CD4-positive, alpha-beta T cell treated with Interleukin-17A for 4 hours (primary cell): Measurements from ENCODE around the gene POLDIP2.
"Not testable (repeated sequence)": the region's sequence is repeated elsewhere in the genome, so short reads cannot be mapped to it uniquely, and the experiment has no call there.

Source experiments
- DNase-seq: peaks from one replicate; pipeline ENCODE4 v3.0.0-alpha.2; 2020; ENCODE audit warnings: mixed read lengths

Gene POLDIP2

DNA sequence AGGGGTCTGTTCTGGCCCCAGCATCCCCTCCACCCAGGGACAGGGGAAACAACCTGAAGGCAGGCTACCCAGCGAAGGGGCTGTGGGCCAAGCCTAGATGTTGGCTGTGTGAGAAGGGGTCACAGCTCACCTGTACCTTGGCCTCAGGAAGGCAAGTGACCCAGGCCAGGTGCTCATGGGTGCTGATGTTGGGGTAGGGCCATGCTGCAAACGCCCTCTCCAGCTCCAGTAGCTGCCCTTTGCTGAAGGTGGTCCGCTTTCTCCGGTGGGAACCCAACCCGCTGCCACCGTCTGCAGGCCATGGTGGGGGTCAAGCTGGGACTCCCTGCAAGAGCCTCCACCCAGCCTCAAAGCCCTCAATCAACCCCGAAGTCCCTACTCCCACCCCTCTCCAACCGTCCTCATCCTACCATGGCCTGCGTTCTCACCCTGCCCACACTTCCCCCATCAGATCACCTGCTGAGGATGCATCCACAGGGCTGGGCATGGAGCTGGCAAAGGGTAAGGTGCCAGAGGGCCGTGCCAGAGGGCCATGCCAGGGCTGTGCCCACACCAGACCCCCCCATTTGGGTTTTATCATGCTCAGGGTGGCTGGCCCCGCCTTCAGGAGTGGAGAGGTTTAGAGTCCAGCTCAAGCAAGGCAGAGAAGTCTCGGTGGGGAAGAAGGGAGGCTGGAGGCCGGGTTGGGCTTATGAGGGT, 7.5 kb upstream of the POLDIP2 start, which contains the start of gene SEBOX:
SEBOX (minus strand) TSS at position 535 of the 699 bp plus-strand sequence; CDS start at position 487, 48 bp downstream.
- no peak for DNase-seq

DNA sequence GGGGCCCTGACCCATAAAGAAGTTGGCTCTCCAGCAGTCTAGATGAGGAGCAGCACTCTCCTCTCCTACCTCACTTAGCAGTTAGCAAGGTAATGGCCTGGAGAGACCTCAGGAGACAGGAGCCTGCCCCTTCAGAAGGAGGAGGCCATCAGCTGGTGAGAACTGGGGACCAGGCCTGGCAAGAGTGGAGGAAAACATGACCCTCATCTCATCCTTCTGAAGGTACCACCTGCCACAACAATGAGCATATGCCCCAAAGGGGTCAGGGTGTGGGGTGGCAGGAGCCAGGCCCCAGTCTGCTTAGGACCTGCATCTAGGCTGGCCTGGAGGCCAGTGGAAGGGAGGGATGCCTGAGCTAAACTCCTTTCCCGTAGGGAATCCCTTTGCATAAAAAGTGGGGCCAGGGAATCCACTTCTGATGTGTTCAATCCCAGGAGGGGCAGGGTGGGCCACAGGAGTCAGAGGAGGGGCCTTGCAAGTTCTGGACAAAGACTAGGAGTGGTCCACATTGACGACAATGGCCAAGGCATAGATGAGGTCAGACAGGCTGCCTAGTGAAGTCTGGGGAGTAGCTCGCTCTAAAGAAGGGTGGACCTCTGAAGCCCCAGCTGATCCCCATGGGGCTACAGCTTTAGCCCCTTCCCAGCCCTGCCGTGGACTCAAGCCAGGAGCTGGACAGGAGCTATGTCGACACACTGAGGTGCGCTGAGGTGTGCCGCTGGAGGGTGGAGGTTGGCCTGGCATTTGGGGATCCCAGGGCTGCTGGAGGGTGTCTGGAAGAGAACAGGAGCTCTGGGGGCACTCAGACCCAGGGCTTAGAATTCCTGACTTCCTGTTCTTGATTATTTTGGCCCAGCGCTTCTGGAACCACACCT, 6.7 kb upstream of the POLDIP2 start:
- DNase-seq, result no peak

DNA sequence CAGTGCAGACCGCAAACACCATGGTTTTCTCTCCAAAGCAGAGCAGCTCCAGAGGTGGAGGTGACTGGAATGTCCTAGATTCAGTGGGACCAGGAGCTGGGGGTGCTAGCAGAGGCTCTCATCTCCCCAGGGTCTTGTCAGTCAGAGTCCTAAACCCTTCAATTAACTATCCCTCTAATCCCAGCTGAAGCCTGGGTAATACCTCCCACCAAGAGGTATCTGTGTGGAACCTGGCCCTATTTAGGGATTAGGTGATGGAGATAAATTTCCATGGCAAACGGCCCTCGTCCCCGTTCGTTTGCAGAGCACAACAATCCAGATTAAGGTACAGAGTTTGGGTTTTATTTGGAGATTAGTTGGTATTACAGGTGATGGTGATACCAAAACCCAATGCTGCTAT, 5.9 kb upstream of the POLDIP2 start:
- DNase-seq, result no peak

DNA sequence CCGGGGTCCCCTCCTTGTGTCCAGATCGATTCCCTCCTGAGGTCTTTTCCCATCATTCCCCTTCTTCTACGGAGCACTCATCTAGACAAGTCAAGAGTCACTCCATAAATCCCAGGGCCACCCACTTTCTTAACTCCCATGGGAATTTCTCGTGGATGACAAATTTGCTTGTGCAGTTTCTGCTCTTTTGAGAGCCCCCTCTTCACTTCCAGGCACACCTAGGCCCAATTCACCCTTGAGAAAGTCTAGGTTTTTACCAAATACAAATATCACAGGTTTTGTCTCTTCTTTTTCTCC, 522 bp upstream of the POLDIP2 start:
- DNase-seq, result no peak

DNA sequence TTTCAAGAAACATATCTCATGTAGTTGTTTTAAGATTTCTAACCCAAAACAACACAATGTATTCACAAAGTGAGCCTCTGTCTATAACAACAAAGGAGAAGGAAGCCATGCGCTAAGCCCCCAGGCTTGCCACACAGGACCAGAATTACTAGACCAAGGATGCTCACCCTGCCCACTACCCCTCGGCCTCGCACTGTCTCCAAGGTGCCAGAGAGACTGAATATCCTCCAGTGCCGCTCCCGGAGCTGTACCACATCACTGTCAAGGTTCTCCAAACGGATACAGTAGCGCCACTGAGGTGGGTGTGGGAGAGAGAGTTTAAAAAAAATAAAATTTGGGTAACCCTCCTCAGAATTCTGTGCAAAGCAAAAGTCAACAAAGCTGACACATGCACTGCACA, 7.1 kb downstream of the POLDIP2 start:
- DNase-seq, result no peak

DNA sequence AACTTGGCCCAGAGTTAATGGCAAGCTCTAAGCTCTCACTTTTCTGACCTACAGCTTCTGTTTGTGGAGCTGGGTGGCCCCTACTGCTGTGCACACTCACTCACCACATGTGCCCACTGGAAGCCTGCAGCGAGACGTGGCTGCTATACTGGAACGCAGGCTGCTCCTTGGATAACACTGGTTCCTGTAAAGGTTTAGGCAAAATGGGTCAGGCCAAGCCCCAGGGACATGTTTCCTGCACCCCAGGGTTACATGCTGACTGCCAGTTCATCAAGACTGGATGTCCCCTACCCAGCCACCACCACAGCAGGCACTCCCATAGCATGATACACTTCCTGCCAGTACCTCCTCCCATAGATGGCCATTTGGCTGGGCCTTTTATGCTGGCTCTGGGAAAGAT, 8.3 kb downstream of the POLDIP2 start:
- DNase-seq, result no peak

DNA sequence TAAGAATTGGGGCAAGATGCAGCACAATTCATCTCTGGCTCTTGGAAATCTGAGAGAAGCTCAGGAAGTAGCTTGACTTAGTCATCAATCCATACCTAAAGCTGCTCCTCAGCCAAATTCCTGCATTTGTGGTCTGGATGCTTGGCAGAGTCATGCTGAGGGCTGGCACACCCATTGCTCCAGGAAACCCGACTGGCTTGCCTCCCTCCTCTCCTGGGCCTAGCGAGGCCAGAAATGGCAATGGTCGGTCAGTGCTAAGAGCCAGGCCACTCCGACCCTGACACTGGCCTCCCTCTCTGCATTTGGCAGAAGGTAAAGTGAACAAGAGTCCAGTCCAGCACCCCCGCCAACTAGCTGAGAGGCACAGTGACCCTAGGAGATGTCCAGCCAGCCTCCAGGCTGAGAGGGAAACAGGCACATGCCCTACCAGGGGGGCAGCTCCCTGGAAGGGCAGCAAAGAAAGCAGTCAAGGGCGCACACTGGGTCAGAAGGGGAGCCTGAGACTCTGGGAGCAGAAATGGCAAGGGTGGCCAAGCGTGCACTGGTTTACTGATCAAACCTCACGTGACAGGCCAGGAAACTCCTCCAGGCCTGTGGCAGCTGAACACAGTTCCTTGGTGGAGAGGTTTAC, 10.0 kb downstream of the POLDIP2 start:
- no peak for DNase-seq

DNA sequence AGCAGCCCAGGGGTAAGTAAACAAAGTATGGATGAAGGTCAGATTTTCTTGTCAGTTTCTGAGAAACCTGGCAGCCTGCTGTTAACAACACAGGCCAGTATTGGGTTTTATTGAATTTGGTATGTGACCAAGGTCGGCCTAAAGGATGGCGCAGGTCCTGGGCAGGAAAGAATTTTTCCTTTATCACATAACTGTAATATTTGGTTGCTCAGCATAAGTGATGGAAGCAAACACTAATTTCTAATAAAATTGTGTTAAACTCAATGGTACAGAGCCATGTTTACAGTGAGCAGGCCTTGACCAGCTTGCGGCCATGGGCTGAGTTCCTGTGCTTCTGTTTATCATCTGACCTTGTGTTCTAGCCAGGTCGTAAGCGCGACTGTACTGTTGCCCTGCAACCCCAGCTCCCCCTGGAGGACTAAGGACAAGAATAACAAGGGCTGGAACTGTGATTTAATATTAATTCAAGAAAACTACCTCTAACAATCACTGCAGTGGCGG, 10.5 kb downstream of the POLDIP2 start:
- no peak for DNase-seq

DNA sequence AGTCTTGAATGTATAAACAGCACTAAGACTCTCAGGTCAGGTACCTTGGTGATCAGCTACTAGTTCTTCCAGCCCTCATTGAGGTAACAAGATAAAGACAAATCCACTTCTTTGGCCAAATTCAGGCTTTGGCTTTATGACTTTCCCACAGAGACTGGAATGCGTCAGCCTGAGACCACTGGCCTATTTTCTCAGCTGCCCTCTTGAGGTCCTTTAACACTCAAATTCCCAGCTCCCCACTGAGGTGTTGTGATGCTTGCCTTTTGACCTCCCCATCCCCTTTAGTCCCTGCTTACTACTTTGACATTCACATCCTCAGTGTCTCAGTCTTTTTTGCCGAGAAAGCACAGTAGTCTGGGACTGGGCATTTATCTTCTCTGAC, 11.1 kb downstream of the POLDIP2 start:
- DNase-seq, result no peak

DNA sequence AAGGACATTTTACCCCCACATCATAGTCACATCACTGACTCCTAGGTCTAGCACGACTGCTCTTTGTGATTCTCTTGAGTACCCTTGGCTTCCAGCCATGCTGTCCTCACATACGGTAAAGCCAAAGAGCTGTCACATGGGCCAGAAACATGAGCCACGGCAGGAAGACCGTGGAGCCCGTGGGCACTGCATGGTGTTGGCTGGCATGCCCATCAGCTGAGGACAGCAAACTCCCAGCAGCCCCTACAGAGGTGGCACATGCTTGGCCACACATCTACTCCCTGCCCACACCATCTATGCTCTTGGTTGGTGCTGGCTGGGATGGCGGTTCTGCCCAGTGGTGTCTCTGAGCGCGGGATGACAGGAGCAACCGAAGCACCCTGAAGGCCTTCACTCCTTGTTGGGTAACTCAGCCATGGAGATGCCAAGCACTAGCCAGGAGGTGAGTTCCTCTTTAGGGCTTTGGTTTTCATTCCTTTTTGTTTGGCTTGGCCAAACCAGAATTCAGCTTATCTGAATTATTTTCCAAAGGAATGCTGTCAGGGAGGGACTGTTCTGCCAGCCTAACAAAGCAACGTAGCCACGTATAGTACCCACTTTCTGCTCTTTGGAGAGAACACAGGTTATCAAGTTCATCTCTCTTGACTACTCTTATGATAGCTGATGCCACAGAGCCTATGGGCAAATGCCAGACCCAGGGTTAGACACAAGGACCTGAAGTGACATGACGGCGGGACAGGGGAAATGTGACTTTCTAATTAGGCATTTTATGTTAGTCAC, 11.7 kb downstream of the POLDIP2 start:
- DNase-seq, result no peak

DNA sequence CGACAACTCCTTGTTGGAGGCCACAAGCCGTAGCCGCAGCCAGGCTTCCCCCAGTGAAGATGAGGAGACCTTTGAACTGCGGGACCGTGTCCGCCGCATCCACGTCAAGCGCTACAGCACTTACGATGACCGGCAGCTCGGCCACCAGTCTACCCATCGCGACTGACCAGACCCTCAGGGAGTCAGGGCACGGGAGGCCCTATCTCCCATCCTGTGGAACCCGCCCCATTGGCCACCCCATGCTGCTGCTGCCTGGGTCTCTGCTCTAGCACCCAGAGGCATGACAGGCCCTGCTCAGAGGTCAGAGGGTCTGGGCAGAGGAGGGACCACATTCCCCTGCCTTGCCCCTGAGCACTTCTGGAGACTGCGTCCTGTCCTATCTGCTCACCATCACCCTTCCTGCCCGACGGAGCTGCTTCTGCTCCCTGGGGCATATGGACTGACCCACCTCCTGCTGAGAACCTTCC, 12.9 kb downstream of the POLDIP2 start:
- DNase-seq, result no peak

DNA sequence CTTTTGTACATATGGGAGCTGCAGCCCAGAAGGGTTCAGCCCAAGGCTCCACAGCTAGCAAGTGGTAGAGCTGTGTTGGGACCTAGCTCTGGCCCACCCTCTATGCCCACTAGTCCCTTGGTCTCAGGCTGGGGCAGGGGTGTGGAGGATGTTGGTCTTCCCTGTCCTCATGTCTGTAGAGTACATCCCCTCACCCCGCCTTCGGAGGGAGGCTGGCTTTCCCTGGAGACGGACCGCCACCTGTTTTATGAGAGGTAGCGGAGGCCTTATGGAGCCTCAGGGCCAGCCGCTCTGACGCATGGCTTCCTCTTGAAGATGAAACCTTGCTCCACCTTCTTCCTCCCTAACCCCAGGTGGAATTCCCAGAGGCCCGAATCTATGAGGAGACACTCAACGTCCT, 13.3 kb downstream of the POLDIP2 start:
- DNase-seq, result no peak

DNA sequence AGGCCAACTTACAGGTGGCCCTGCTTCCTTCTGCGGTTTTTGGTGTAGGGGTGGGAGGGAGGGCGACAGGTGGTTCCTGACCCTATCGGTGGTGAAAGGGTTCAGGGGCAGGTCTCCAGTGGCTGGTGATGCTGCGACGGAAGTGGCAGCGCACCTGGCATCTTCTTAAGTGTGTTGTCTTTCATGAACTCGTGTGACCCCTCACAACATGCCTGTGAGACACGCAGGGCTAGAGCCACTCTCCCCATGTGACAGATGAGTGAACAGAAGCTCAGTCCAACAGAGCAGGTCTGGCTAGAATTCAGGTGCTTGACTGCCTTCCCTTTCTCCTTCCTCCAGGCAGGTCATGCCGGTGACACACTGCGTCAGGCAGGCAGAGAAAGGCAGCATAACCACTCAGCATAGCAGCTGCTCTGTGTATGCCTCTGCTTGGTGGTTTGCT, 13.8 kb downstream of the POLDIP2 start:
- no peak for DNase-seq

DNA sequence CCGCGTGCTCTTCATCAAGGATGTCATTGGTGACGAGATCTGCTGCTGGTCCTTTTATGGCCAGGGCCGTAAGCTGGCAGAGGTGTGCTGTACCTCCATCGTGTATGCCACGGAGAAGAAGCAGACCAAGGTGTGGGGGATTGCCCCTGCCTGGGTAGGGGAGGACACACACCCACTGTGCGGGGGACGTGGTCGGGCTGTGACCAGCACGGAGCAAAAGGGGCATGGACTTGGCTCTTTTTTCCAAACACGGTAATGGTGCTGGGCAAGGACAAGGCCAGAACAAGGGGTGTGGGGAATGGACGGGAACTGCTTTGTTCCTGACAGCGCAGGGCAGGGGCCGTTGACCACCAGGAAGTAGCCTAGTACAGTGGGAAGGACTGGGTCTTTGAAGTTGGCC, 15.0 kb downstream of the POLDIP2 start:
- DNase-seq, result no peak

DNA sequence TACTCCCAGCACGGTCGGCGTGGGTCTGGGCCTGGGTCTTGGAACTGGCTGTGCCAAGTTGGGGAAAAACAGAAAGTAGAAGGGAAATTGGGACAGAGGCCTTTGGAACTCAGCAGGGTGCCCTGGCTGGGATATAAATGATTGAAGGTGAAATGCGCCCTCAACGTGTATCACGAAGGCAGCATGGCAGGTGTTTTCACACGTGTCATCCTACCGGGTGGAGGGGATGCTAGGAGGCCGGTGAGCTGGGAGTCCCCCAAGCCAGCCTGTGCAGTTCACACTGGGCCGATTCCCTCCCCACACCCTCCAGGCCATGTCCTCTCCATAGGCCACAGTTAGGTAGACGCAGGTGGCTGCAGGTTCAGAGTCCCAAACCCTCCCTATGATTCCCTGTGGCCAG, 15.8 kb downstream of the POLDIP2 start:
- no peak for DNase-seq

DNA sequence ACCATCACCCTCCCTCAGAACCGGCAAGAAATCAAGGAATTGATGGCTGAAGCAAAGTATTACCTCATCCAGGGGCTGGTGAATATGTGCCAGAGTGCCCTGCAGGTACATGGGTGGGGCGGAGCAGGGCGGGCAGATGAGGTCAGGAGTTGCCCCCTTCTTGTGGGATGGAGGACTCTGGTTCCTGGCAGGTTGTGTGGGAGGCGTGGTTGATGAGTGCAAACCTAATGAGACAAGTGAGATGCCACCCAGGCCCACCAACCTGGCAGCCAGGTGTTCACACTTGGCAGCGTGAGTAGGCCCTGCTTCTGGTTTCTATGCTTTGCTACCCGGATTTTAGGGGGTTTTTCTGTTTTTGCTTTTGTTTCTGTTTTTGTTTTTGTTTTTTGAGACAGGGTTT, 17.0 kb downstream of the POLDIP2 start:
- no peak for DNase-seq

DNA sequence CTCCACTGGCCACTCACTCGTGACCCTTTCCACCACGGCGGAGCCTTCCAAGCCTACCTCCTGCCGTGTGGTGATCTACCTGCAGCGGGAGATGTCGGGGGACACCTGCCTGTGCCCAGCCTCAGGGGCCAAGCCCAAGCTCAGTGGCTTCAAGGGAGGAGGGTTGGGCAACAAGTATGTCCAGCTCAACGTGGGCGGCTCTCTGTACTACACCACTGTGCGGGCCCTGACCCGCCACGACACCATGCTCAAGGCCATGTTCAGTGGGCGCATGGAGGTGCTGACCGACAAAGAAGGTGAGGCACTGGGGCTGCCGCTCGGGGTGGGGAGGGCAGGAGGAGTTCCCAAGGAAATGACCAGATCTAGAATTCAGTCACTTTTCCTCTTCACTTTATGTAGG, 17.9 kb downstream of the POLDIP2 start:
- DNase-seq, result no peak

DNA sequence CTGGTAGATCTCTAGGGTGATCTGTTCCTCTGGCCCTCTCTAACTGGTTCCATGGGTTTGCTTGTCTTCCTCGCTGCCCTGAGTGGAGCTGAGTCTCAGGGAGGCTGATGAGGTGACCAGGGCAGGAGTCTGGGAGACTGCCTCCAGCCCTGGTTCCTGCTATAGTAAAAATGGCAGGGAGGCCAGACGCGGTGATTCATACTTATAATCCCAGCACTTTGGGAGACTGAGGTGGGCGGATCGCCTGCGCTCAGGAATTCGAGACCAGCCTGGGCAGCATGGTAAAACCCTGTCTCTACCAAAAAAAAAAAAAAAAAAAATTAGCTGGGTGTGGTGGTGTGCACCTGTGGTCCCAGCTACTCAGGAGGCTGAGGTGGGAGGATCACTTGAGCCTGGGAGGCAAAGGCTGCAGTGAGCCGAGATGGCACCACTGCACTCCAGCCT, 18.5 kb downstream of the POLDIP2 start:
- not testable (repeated sequence) for DNase-seq

DNA sequence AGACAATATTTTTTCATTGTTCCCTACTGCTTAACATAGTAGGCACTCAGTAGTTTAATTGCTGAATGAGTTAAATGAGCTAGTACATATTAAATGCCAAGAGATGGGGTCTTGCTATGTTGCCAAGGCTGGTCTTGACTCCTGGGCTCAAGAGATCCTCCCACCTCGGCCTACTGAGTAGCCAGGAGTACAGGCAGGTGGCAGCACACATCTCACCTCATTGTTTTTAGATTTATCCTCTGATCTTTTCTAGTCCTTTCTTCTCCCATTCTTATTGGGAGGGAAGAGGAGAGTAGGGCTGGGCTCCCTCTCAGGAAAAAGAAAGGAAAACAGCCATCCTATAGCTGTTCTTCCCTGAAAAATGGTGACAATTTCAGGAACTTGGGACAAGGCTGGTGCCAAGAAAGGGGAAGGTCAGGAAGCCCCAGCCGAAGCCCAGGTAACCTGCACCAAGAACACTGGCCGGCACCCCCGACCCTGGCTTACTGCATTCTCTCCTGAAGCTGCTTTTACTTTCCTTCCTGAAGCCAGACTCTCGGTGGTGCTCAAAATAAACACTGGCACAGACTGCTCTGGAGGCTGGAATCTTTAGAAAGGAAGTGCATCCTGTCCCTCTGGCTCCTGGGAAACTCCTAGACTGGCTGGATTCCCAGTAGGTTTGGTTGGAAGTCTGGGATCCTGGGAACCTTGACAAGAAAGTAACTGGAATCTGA, 19.1 kb downstream of the POLDIP2 start:
- DNase-seq, result no peak

DNA sequence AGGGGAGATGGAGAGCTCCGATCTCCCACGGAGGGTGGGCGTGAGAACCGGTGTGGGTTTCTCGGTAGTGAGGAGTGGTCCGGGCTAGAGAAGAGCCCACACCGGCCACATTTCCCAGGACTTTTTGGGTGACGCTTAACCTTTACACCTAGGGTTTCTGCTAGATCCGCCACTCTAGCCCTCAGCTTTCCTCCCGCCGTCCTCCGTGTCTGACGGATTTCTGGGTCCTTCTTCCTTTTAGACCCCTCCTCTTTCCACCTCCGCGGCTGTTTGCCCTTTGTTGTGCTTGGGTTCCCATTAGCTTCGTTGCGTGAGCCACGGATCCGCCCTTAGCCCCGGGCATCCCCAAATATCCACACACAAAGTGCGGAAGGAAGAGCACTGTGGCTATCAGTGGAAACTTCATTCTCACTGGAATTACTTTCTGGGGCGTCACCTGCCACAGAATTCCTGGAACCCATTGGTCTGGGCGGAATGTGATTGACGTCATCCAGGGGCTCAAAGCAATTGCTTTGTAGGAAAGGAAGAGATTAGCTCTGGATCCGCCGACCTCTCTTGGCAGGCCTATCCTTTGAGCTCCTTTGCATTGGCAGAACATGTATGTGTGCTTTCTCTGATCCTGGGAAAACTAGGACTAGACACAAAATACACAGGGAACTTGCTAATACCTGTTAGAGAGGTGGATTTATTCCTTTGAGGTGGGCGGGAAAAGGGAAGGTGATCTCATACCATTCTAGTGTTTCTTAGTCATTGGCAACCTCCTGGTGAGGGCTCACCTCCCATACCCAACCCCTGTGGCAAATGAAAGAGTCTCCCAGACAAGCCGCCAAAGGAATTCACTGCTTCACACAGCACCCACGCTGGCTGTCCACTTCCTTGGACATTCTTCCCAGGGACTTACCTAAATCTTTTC, 21.1 kb downstream of the POLDIP2 start:
- no peak for DNase-seq
